Fibroblast of skin of left quadriceps (primary cell): ENCODE data around the gene SMPDL3A.

ENCODE experiments used
- DNase-seq, 2 experiments: peaks; one replicate each; pipeline ENCODE4 v3.0.0-alpha.2; 2013; ENCODE audit warnings: low read depth in 2 of 2

SMPDL3A gene

GRCh38 chr6:122778302-122778701 is 10.8 kb upstream of the SMPDL3A start:
- DNase-seq: no peak

GRCh38 chr6:122778985-122779661 is 9.9 kb upstream of the SMPDL3A start:
- no peak for DNase-seq

- no peak for DNase-seq
Measured at GRCh38 chr6:122779667-122780066, 9.4 kb upstream of the SMPDL3A start, which contains the start of gene FABP7. TSS of gene FABP7 (plus strand) at chr6:122779716. CDS start at chr6:122779795, 79 bp downstream.

- DNase-seq: no peak
Measured at GRCh38 chr6:122780114-122780513, 8.9 kb upstream of the SMPDL3A start.

GRCh38 chr6:122781716-122782115 is 7.3 kb upstream of the SMPDL3A start:
- no peak for DNase-seq

GRCh38 chr6:122783401-122783800 is 5.7 kb upstream of the SMPDL3A start:
- no peak for DNase-seq

GRCh38 chr6:122785891-122786290 is 3.2 kb upstream of the SMPDL3A start:
- DNase-seq: no peak

- DNase-seq: peak; percentile 51 to 60
Measured at GRCh38 chr6:122787721-122788120, 1.3 kb upstream of the SMPDL3A start.

GRCh38 chr6:122788208-122788607 is 850 bp upstream of the SMPDL3A start:
- DNase-seq: no peak

- peak; percentile 64 to 66 for DNase-seq
Measured at GRCh38 chr6:122788663-122789181, 336 bp upstream of the SMPDL3A start.

GRCh38 chr6:122790028-122790422 is 967 bp downstream of the SMPDL3A start:
- DNase-seq: no peak

- DNase-seq: no peak
Measured at GRCh38 chr6:122790423-122791309, 1.6 kb downstream of the SMPDL3A start.

GRCh38 chr6:122791310-122791679 is 2.2 kb downstream of the SMPDL3A start:
- no peak for DNase-seq

GRCh38 chr6:122792766-122793165 is 3.7 kb downstream of the SMPDL3A start:
- no peak for DNase-seq

- DNase-seq: no peak
Measured at GRCh38 chr6:122797537-122797936, 8.5 kb downstream of the SMPDL3A start.

- DNase-seq: no peak
Measured at GRCh38 chr6:122798099-122798641, 9.1 kb downstream of the SMPDL3A start.

- DNase-seq: no peak
Measured at GRCh38 chr6:122799140-122799745, 10.2 kb downstream of the SMPDL3A start.

- no peak for DNase-seq
Measured at GRCh38 chr6:122799916-122800686, 11.0 kb downstream of the SMPDL3A start.

GRCh38 chr6:122800906-122801305 is 11.8 kb downstream of the SMPDL3A start:
- no peak for DNase-seq

GRCh38 chr6:122801397-122801796 is 12.3 kb downstream of the SMPDL3A start:
- no peak for DNase-seq

GRCh38 chr6:122803171-122803661 is 14.2 kb downstream of the SMPDL3A start:
- peak; percentile 82 to 85 for DNase-seq
